GM18868 (cell line): ENCODE results near the gene SLC38A3.
"Not testable (repeated sequence)": the region's sequence is repeated elsewhere in the genome, so short reads cannot be mapped to it uniquely, and the experiment has no call there.

ENCODE experiments used
- ATAC-seq: cut with Tn5 transposase; IDR thresholded peaks from one replicate; pipeline ENCODE4 v1.9.1; 2021; ENCODE audit warnings: mild to moderate bottlenecking, moderate library complexity; ENCODE audit not compliant: unreplicated experiment

SLC38A3 gene

GRCh38 chr3:50208677-50209344 lies 3.7 kb downstream of the SLC38A3 start:
- no peak for ATAC-seq

- ATAC-seq = no peak
Observed at GRCh38 chr3:50210176-50210509, 5.1 kb downstream of the SLC38A3 start.

- ATAC-seq = no peak
Observed at GRCh38 chr3:50210510-50211367, 5.7 kb downstream of the SLC38A3 start.

GRCh38 chr3:50211368-50211717 lies 6.3 kb downstream of the SLC38A3 start:
- not testable (repeated sequence) for ATAC-seq

GRCh38 chr3:50211930-50212329 lies 6.9 kb downstream of the SLC38A3 start:
- no peak for ATAC-seq

GRCh38 chr3:50212502-50212901 lies 7.4 kb downstream of the SLC38A3 start:
- ATAC-seq = no peak

GRCh38 chr3:50212971-50213370 lies 7.9 kb downstream of the SLC38A3 start:
- no peak for ATAC-seq

GRCh38 chr3:50213373-50213772 lies 8.3 kb downstream of the SLC38A3 start:
- ATAC-seq = no peak

GRCh38 chr3:50214824-50215223 lies 9.8 kb downstream of the SLC38A3 start:
- ATAC-seq = no peak

GRCh38 chr3:50215529-50215928 lies 10.5 kb downstream of the SLC38A3 start:
- no peak for ATAC-seq

- no peak for ATAC-seq
Observed at GRCh38 chr3:50217681-50218080, 12.6 kb downstream of the SLC38A3 start.

GRCh38 chr3:50218448-50218847 lies 13.4 kb downstream of the SLC38A3 start:
- ATAC-seq = no peak

- ATAC-seq = no peak
Observed at GRCh38 chr3:50219285-50219684, 14.2 kb downstream of the SLC38A3 start.

- no peak for ATAC-seq
Observed at GRCh38 chr3:50220109-50220508, 15.0 kb downstream of the SLC38A3 start.

GRCh38 chr3:50221051-50221410 lies 16.0 kb downstream of the SLC38A3 start:
- no peak for ATAC-seq

GRCh38 chr3:50221411-50222168 lies 16.5 kb downstream of the SLC38A3 start:
- no peak for ATAC-seq

- no peak for ATAC-seq
Observed at GRCh38 chr3:50222169-50222528, 17.1 kb downstream of the SLC38A3 start.

GRCh38 chr3:50224639-50225038 lies 19.6 kb downstream of the SLC38A3 start:
- ATAC-seq = no peak

- no peak for ATAC-seq
Observed at GRCh38 chr3:50226888-50227389, 21.9 kb downstream of the SLC38A3 start.

GRCh38 chr3:50227390-50228183 lies 22.5 kb downstream of the SLC38A3 start:
- ATAC-seq = peak; percentile 83

GRCh38 chr3:50228184-50228763 lies 23.2 kb downstream of the SLC38A3 start:
- ATAC-seq = not testable (repeated sequence)
